GM12874 (cell line): Measurements from ENCODE around the gene NAE1.

Experiments
- TF ChIP-seq, protein P1 (sequence below): IDR thresholded peaks from 2 replicates; pipeline ENCODE4 v1.5.1; 2011; ENCODE audit warnings: low read depth, mild to moderate bottlenecking, control low read depth, low read length, moderate library complexity; ENCODE audit not compliant: insufficient read depth

Gene NAE1

DNA sequence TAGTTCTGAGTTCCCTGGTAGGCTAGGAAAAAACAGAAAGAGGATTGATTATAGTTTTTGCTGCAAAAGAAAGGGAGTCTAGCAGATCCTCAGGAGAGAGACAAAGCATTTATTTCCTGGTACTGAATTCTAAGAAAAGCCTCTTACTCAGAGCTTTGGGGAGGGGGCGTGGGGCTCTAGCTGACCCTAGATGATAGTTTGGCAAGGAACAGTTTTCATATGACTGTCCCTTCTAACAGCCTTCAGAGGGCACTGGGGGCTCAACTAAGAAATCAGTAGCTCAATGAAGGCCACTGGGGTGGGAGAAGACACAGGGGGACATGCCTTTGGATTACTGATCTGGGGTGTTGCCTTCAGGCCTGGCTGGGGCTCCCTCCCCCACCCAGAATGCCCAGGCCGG, 17.4 kb upstream of the NAE1 start:
- TF ChIP-seq, protein P1, sequence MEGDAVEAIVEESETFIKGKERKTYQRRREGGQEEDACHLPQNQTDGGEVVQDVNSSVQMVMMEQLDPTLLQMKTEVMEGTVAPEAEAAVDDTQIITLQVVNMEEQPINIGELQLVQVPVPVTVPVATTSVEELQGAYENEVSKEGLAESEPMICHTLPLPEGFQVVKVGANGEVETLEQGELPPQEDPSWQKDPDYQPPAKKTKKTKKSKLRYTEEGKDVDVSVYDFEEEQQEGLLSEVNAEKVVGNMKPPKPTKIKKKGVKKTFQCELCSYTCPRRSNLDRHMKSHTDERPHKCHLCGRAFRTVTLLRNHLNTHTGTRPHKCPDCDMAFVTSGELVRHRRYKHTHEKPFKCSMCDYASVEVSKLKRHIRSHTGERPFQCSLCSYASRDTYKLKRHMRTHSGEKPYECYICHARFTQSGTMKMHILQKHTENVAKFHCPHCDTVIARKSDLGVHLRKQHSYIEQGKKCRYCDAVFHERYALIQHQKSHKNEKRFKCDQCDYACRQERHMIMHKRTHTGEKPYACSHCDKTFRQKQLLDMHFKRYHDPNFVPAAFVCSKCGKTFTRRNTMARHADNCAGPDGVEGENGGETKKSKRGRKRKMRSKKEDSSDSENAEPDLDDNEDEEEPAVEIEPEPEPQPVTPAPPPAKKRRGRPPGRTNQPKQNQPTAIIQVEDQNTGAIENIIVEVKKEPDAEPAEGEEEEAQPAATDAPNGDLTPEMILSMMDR = no peak

DNA sequence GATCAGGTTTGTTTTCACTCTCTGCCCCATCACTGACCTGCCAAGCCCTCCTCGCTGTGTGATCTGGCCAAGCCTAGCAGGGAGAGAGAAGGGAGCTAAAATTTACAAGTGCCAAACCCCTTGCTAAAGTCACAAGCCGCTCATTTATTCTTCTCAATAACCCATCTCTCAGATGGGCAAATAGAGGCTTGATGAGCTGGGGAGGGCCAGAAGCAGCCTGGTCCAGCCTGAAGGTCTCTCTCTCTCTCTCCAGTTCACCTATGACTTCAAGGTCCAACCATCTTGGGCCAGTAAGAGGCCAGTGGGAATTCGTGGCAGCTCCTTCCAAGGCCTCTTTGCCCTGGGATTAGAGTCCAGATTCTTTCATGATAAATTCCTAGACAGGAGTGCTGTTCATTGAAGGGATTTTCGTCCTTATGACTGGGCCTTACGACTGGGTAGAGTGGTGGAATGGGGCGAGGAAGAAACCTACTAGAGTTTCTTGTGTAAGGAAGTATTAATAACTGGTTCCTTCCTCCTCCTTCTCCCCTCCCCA, 16.8 kb upstream of the NAE1 start:
- TF ChIP-seq, protein P1 = no peak

DNA sequence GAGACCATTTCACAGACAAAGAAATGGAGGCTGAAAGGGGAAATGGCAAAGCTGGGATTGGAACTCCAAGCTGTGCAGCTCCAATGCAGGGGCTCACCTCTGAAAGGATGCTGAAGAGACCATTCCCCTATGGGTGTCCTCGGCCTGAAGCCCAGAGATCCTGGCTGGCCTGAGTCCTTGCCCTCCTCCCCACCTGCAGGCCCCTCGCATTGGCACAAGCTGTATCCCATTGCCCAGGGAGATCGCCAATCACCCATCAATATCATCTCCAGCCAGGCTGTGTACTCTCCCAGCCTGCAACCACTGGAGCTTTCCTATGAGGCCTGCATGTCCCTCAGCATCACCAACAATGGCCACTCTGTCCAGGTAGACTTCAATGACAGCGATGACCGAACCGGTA, 16.1 kb upstream of the NAE1 start:
- TF ChIP-seq, protein P1 = no peak

DNA sequence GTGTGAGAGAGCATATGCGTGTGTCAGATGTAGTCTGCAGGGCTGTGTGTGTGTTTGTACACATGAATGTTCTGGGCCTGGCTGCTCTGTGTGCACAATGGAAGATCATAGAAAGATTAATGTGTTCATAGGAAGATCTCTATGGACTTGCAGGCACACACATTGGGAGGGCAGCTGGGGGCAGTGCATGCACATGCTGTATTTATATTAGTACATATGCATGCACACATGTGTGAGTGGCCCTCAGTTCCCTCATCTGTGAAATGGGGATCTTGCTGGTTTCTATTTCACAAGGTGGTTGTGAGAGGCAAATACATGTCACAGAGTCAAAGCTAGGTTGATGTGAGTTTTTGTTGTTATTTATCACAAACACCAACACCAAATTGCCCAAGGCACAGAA, 15.5 kb upstream of the NAE1 start:
- TF ChIP-seq, protein P1 = no peak

DNA sequence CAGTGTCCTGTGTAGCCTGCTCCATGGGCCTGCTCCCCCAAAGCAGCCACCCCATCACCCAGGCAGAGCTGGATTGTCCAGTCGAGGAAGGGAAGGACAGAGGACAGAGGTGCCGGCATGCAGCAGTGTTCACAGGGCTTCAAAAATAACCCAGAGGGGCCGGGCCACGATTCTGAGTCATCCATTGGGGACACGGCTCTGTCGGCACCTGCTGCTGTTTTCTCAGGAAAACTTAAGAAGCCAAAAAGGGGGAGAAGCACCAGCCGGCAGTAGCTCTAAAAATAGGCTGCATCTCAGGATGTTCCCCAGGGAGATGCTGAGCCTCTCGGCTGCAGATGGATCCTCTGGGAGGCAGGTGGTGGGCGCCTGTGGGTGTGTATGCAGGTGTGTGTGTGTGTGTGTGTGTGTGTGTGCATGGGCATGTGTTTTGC, 15.0 kb upstream of the NAE1 start:
- TF ChIP-seq, protein P1 = no peak

DNA sequence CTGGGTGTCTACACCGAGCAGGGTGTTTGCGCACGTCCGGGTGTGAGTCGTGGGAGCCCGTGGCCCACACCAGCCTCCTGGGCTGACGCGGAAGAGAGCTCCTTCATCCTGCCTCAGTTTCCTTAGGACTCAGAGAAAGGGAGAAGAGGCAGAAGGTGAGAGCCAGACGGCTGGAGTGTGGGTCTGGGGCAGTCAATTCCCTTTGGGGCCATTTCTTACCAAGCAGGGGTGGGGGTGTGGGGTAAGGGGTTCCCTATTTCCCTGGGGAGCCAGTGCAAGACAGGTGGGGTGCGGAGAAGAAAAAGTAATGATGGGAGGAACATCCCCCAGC, 14.3 kb upstream of the NAE1 start:
- TF ChIP-seq, protein P1 = no peak

DNA sequence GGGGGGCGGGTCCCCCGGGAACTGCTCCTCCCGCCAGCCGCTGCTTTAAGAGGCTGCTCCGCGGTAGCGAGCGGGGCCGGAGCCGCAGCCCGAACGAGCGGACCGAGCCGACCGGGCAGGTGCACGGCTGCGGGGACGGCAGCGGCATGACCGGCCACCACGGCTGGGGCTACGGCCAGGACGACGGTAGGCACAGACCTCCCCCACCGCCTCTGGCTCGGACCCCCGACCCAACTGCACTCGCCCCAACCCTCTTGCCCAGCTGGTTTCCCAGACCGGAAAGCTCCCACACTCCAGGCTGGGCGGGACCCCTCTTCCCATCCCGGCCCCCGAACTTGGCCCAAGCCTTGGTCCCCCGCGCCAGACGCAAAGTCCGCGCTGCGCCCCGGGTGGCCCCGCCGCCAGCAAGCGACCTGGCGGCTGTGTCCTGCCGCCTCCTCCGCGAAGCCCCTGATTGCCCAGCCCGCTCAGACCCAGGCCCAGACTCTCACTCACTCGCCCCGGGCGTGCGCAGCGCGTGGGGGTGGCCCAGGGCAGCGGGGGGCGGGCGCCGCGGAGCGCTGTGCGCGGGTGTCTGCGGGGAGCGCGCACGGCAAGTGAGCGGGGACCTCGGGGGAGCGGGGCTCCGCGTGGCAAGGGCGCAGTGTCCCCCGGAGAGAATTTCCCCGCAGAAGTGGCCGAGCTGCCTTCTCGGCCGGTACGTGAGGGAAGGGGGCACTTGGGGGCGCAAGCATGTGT, 13.7 kb upstream of the NAE1 start, which contains the start of gene CA7:
Gene CA7 (plus strand): TSS at position 73 of the 738 bp plus-strand sequence. CDS start 74 bp downstream, at position 147.
- TF ChIP-seq, protein P1 = no peak

DNA sequence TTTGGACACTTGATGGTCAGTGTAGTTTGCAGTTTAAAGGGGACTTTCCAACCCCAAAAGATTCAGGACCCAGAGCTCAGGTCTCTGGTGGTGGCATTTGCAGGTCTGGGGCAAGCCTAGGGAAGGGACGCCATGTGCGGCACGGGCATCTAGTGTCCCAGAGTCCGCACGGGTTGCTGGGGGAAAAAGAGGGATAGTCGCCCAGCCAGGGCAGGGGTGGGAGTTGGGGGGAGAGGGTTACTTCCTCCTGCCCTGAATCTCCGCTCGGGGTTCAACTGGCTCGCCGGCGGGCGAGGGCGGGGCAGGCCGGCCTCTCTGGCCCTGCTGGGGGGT, 13.2 kb upstream of the NAE1 start:
- TF ChIP-seq, protein P1 = no peak
